Endodermal cell (in vitro differentiated cells): ENCODE results near the gene SPA17. TPM values are rescaled to one million over a fixed set of nuclear protein-coding genes. Genes with fewer than 3 reads are reported as not detected.

ENCODE experiments used
- DNase-seq: peaks from one replicate; pipeline ENCODE4 v3.0.0-alpha.2; 2017
- H3K27ac ChIP-seq: 2 replicates; pipeline ENCODE4 v1.5.1; 2013; ENCODE audit warnings: mild to moderate bottlenecking, low read depth, low read length, moderate library complexity
- H3K27me3 ChIP-seq: 2 replicates; pipeline ENCODE4 v1.6.1; 2013; ENCODE audit warnings: mild to moderate bottlenecking, low read length, moderate library complexity; ENCODE audit not compliant: insufficient read depth, control insufficient read depth, poor library complexity, severe bottlenecking
- H3K36me3 ChIP-seq: 2 replicates; pipeline ENCODE4 v1.7.0; 2013; ENCODE audit warnings: mild to moderate bottlenecking, low read length, moderate library complexity; ENCODE audit not compliant: control insufficient read depth, insufficient read depth
- H3K4me1 ChIP-seq: one replicate; pipeline ENCODE4 v1.7.0; 2013; ENCODE audit warnings: low read length; ENCODE audit not compliant: control insufficient read depth, insufficient read depth
- H3K4me3 ChIP-seq: 2 replicates; pipeline ENCODE4 v1.5.1; 2013; ENCODE audit warnings: mild to moderate bottlenecking, low read length, moderate library complexity
- H3K9ac ChIP-seq: 2 replicates; pipeline ENCODE4 v1.6.1; 2013; ENCODE audit warnings: mild to moderate bottlenecking, low read length, moderate library complexity; ENCODE audit not compliant: poor library complexity, severe bottlenecking; ENCODE audit errors: extremely low read depth
- H3K9me3 ChIP-seq: 2 replicates; pipeline ENCODE4 v1.6.1; 2013; ENCODE audit warnings: mild to moderate bottlenecking, low read length, moderate library complexity; ENCODE audit not compliant: control insufficient read depth
- H3K27ac Mint-ChIP-seq: 2 replicates; pipeline ENCODE4 v1.8.0; 2020; ENCODE audit warnings: mixed read lengths
- H3K27me3 Mint-ChIP-seq: 2 replicates; pipeline ENCODE4 v1.8.0; 2021; ENCODE audit warnings: mild to moderate bottlenecking, mixed read lengths; ENCODE audit not compliant: insufficient read depth
- H3K36me3 Mint-ChIP-seq: 2 replicates; pipeline ENCODE4 v1.8.0; 2020; ENCODE audit warnings: low read depth, mixed read lengths
- H3K4me1 Mint-ChIP-seq: 2 replicates; pipeline ENCODE4 v1.8.0; 2020; ENCODE audit warnings: mixed read lengths
- H3K4me3 Mint-ChIP-seq: 2 replicates; pipeline ENCODE4 v1.8.0; 2020; ENCODE audit warnings: mild to moderate bottlenecking, moderate library complexity, mixed read lengths
- H3K9me3 Mint-ChIP-seq: 2 replicates; pipeline ENCODE4 v1.8.0; 2020; ENCODE audit warnings: mild to moderate bottlenecking, mixed read lengths
- WGBS, 2 experiments: methylation state at CpG; one replicate each; pipeline versions ENCODE4 v1.1.5 to v1.1.7; 2013; ENCODE audit warnings: missing lambda C conversion rate in 2 of 2, mixed read lengths in 1 of 2; ENCODE audit not compliant: insufficient coverage in 1 of 2, insufficient read length in 1 of 2; 5-methylcytosine and 5-hydroxymethylcytosine counted together
- total RNA-seq, 2 donors: library from RNA; stranded (reverse); fragmentation: NEBNext Ultra II Directional in 1 of 2; extraction: Animal tissue kit (Norgen Biotek cat#: 25700) in 1 of 2; gene quantifications; 2 replicates in 1 of 2; 3 replicates in 1 of 2; pipeline ENCODE4 v1.2.1, GENCODE V29; 2021
- TF ChIP-seq, protein P1 (sequence below): fragments of 200-600 bp; sonication (generic); conservative IDR thresholded peaks from 2 replicates; pipeline ENCODE4 v1.5.0; 2021; ENCODE audit warnings: antibody characterized with exemption, mild to moderate bottlenecking

Gene SPA17
- total RNA-seq, 2 donors from 2014 or later = 19.6 to 21.8 TPM

DNA sequence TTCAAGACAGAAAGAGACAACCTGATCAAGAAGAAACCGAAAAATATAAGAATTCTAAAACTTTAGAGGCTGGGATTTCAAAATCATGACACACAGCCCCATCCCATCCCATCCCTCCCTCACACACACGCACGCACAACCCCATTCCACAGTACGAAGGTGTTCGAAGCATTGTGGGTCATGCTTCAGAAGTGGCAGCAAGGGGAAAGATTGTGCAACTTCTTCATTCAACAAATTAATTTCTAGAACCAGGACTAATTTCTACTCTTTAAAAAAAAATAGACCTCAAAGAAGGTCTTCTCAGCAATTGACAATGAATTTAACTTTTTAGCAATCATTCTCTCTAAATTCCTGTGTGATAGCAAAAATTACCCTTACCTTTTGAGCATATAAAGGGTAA, 867 bp downstream of the SPA17 start:
- Histone ChIP-seq H3K4me3 (peak overlapping the region; percentile 89), H3K9me3 (no peaks in the 10 kb centered on the region), H3K4me1 (peaks cover 4% of the 10 kb centered on the region), H3K27me3 (peaks cover 25% of the 10 kb centered on the region), H3K27ac (no peak overlapping the region), H3K9ac (peak overlapping the region; percentile 69), H3K36me3 (no peaks in the 10 kb centered on the region)
- TF ChIP-seq, protein P1, sequence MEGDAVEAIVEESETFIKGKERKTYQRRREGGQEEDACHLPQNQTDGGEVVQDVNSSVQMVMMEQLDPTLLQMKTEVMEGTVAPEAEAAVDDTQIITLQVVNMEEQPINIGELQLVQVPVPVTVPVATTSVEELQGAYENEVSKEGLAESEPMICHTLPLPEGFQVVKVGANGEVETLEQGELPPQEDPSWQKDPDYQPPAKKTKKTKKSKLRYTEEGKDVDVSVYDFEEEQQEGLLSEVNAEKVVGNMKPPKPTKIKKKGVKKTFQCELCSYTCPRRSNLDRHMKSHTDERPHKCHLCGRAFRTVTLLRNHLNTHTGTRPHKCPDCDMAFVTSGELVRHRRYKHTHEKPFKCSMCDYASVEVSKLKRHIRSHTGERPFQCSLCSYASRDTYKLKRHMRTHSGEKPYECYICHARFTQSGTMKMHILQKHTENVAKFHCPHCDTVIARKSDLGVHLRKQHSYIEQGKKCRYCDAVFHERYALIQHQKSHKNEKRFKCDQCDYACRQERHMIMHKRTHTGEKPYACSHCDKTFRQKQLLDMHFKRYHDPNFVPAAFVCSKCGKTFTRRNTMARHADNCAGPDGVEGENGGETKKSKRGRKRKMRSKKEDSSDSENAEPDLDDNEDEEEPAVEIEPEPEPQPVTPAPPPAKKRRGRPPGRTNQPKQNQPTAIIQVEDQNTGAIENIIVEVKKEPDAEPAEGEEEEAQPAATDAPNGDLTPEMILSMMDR = no peak
- no peaks in the 10 kb centered on the region for H3K9me3 Mint-ChIP-seq
- peaks cover 22% of the 10 kb centered on the region for H3K27me3 Mint-ChIP-seq
- peak overlapping the region; percentile 93 for H3K27ac Mint-ChIP-seq
- 93% methylated on average over 5 of the region's 5 CpGs; no CpG with 5 or more reads in 1 of the 2 experiments for WGBS, 2 experiments
- H3K4me1 Mint-ChIP-seq = peaks cover 10% of the 10 kb centered on the region
- no peak for DNase-seq
- H3K4me3 Mint-ChIP-seq = peak overlapping the region; percentile 87
- no peaks in the 10 kb centered on the region for H3K36me3 Mint-ChIP-seq

DNA sequence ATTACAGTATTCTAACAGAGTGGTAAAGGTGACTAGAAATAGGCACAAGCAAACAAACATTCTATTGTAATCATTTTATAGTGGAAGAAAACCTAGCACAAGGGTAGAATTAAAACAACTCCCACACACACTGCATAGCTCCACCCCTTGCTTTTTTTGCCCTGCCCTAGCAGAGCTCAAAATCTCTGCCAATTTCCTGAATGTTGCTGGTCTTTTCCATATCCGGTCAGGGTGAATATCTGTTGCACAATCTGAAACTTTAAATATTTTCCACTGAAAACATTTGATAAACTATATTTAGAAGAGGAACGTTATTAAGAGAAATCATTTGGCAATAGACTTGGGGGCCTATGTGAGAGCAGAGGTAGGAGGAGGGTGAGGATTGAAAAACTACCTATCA, 2.7 kb downstream of the SPA17 start:
- H3K27ac Mint-ChIP-seq = no peak overlapping the region
- H3K4me3 ChIP-seq = no peak overlapping the region
- peaks cover 4% of the 10 kb centered on the region for H3K4me1 ChIP-seq
- H3K4me3 Mint-ChIP-seq = no peak overlapping the region
- H3K4me1 Mint-ChIP-seq = peaks cover 10% of the 10 kb centered on the region
- no peaks in the 10 kb centered on the region for H3K9me3 ChIP-seq
- H3K27me3 Mint-ChIP-seq = peaks cover 18% of the 10 kb centered on the region
- H3K27me3 ChIP-seq = peaks cover 14% of the 10 kb centered on the region
- no peak overlapping the region for H3K9ac ChIP-seq
- H3K36me3 Mint-ChIP-seq = no peaks in the 10 kb centered on the region
- no peaks in the 10 kb centered on the region for H3K9me3 Mint-ChIP-seq
- H3K36me3 ChIP-seq = no peaks in the 10 kb centered on the region
- H3K27ac ChIP-seq = no peak overlapping the region
- WGBS, 2 experiments = 88% methylated on average over 2 of the region's 2 CpGs; no CpG with 5 or more reads in 1 of the 2 experiments
- TF ChIP-seq, protein P1 = no peak
- no peak for DNase-seq

DNA sequence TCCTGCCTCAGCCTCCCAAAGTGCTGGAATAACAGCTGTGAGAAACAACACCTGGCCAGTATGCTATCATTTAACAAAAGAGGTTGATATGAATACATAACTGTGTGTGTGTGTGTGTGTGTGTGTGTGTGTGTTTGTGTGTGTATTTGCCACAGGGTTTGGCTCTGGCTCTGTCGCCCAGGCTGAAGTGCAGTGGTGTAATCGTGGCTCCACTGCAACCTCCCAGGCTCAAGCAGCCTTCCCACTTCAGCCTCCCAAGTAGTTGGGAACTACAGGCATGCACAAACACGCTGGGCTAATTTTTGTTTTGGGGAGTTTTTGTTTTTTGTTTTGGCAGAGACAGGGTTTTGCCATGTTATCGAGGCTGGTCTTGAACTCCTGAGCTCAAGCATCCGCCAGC, 4.7 kb downstream of the SPA17 start:
- H3K27ac Mint-ChIP-seq = no peak overlapping the region
- TF ChIP-seq, protein P1 = no peak
- no peaks in the 10 kb centered on the region for H3K27me3 Mint-ChIP-seq
- Histone ChIP-seq H3K27me3 (no peaks in the 10 kb centered on the region), H3K27ac (no peak overlapping the region), H3K4me3 (no peak overlapping the region), H3K4me1 (no peaks in the 10 kb centered on the region), H3K36me3 (peaks cover 3% of the 10 kb centered on the region), H3K9ac (no peak overlapping the region), H3K9me3 (peaks cover 17% of the 10 kb centered on the region)
- no peak overlapping the region for H3K4me3 Mint-ChIP-seq
- peaks cover 14% of the 10 kb centered on the region for H3K36me3 Mint-ChIP-seq
- no peak for DNase-seq
- peaks cover 4% of the 10 kb centered on the region for H3K4me1 Mint-ChIP-seq
- H3K9me3 Mint-ChIP-seq = peaks cover 12% of the 10 kb centered on the region
- 88 to 90% methylated on average over 2 to 5 of the region's 5 CpGs for WGBS, 2 experiments
